ENCODE results near the gene DNAH11.

DNA sequence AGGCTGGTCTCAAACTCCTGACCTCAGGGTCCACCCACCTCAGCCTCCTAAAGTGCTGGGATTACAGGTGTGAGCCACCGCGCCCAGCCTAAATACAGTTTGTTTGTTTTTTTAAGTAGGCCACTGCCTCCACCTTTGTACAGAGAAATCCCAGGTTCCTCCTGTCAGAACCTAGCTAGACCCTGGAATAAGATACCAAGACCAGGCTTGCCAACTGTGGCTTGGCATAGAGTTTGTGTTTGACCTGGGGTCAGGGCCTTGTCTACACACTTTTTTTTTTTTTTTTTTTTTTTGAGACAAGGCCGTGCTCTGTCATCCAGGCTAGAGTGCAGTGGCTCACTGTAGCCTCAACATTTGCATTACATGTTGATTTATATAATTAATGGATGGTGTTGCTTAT is 34.3 kb upstream of the DNAH11 start:
- TF ChIP-seq, protein P1, sequence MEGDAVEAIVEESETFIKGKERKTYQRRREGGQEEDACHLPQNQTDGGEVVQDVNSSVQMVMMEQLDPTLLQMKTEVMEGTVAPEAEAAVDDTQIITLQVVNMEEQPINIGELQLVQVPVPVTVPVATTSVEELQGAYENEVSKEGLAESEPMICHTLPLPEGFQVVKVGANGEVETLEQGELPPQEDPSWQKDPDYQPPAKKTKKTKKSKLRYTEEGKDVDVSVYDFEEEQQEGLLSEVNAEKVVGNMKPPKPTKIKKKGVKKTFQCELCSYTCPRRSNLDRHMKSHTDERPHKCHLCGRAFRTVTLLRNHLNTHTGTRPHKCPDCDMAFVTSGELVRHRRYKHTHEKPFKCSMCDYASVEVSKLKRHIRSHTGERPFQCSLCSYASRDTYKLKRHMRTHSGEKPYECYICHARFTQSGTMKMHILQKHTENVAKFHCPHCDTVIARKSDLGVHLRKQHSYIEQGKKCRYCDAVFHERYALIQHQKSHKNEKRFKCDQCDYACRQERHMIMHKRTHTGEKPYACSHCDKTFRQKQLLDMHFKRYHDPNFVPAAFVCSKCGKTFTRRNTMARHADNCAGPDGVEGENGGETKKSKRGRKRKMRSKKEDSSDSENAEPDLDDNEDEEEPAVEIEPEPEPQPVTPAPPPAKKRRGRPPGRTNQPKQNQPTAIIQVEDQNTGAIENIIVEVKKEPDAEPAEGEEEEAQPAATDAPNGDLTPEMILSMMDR (IDR thresholded peaks at IDR 0.05): no peak
- TF ChIP-seq POLR2A (IDR thresholded peaks at IDR 0.05): no peak
